ENCODE data around the gene PDCL3. TPM values are rescaled to one million over a fixed set of nuclear protein-coding genes. Genes with fewer than 3 reads are reported as not detected.

Gene PDCL3
- polyA plus RNA-seq, 2 donors = 22.4 to 35.4 TPM

GRCh38 chr2:100580367-100581276, 17.8 kb downstream of the PDCL3 start:
- Histone ChIP-seq H3K27me3 (ENCODE audit: control insufficient read depth in 1 of 2, insufficient read depth in 2 of 2, low read length in 2 of 2) (no peaks in the 10 kb centered on the region), H3K4me1 (ENCODE audit: control insufficient read depth in 2 of 2, insufficient read depth in 2 of 2, low read length in 1 of 2) (no peaks in the 10 kb centered on the region), H3K4me3 (ENCODE audit: low read depth in 1 of 2, low read length in 2 of 2) (no peak overlapping the region), H3K9me3 (ENCODE audit: control insufficient read depth in 2 of 2, insufficient read depth in 1 of 2, low read depth in 1 of 2, low read length in 1 of 2) (no peaks in the 10 kb centered on the region), H3K27ac (ENCODE audit: low read depth in 2 of 2, low read length in 1 of 2) (peak overlapping the region; percentile 11 to 62), H3K36me3 (ENCODE audit: control insufficient read depth in 2 of 2, insufficient read depth in 2 of 2, low read length in 1 of 2) (no peaks in the 10 kb centered on the region)
- WGBS, 2 donors = 73 to 75% methylated on average over 15 of the region's 15 CpGs

- WGBS, 2 donors = 85 to 86% methylated on average over 1 of the region's 1 CpG
- Histone ChIP-seq H3K4me3 (ENCODE audit: low read depth in 1 of 2, low read length in 2 of 2) (no peak overlapping the region), H3K27ac (ENCODE audit: low read depth in 2 of 2, low read length in 1 of 2) (peak overlapping the region; percentile 21 to 68), H3K36me3 (ENCODE audit: control insufficient read depth in 2 of 2, insufficient read depth in 2 of 2, low read length in 1 of 2) (no peaks in the 10 kb centered on the region), H3K27me3 (ENCODE audit: control insufficient read depth in 1 of 2, insufficient read depth in 2 of 2, low read length in 2 of 2) (no peaks in the 10 kb centered on the region), H3K4me1 (ENCODE audit: control insufficient read depth in 2 of 2, insufficient read depth in 2 of 2, low read length in 1 of 2) (no peaks in the 10 kb centered on the region), H3K9me3 (ENCODE audit: control insufficient read depth in 2 of 2, insufficient read depth in 1 of 2, low read depth in 1 of 2, low read length in 1 of 2) (no peaks in the 10 kb centered on the region)
Observed at GRCh38 chr2:100581277-100581612, 18.5 kb downstream of the PDCL3 start.

GRCh38 chr2:100584816-100585215, 22.0 kb downstream of the PDCL3 start:
- no peak overlapping the region for H3K4me3 ChIP-seq (ENCODE audit: low read depth in 1 of 2, low read length in 2 of 2)
- H3K4me1 ChIP-seq (ENCODE audit: control insufficient read depth in 2 of 2, insufficient read depth in 2 of 2, low read length in 1 of 2) = no peaks in the 10 kb centered on the region
- H3K27ac ChIP-seq (ENCODE audit: low read depth in 2 of 2, low read length in 1 of 2) = no peak overlapping the region
- H3K27me3 ChIP-seq (ENCODE audit: control insufficient read depth in 1 of 2, insufficient read depth in 2 of 2, low read length in 2 of 2) = no peaks in the 10 kb centered on the region
- H3K36me3 ChIP-seq (ENCODE audit: control insufficient read depth in 2 of 2, insufficient read depth in 2 of 2, low read length in 1 of 2) = no peaks in the 10 kb centered on the region
- WGBS, 2 donors = 68% methylated on average over 3 of the region's 3 CpGs
- H3K9me3 ChIP-seq (ENCODE audit: control insufficient read depth in 2 of 2, insufficient read depth in 1 of 2, low read depth in 1 of 2, low read length in 1 of 2) = no peaks in the 10 kb centered on the region

- H3K27ac ChIP-seq (ENCODE audit: low read depth in 2 of 2, low read length in 1 of 2) = no peak overlapping the region
- H3K4me3 ChIP-seq (ENCODE audit: low read depth in 1 of 2, low read length in 2 of 2) = no peak overlapping the region
- 65 to 70% methylated on average over 7 of the region's 7 CpGs for WGBS, 2 donors
- no peaks in the 10 kb centered on the region for H3K9me3 ChIP-seq (ENCODE audit: control insufficient read depth in 2 of 2, insufficient read depth in 1 of 2, low read depth in 1 of 2, low read length in 1 of 2)
- H3K36me3 ChIP-seq (ENCODE audit: control insufficient read depth in 2 of 2, insufficient read depth in 2 of 2, low read length in 1 of 2) = no peaks in the 10 kb centered on the region
- H3K27me3 ChIP-seq (ENCODE audit: control insufficient read depth in 1 of 2, insufficient read depth in 2 of 2, low read length in 2 of 2) = no peaks in the 10 kb centered on the region
- no peaks in the 10 kb centered on the region for H3K4me1 ChIP-seq (ENCODE audit: control insufficient read depth in 2 of 2, insufficient read depth in 2 of 2, low read length in 1 of 2)
Observed at GRCh38 chr2:100588071-100588786, 25.4 kb downstream of the PDCL3 start.

GRCh38 chr2:100589527-100589926, 26.7 kb downstream of the PDCL3 start:
- WGBS, 2 donors = 65 to 85% methylated on average over 3 of the region's 3 CpGs
- no peaks in the 10 kb centered on the region for H3K36me3 ChIP-seq (ENCODE audit: control insufficient read depth in 2 of 2, insufficient read depth in 2 of 2, low read length in 1 of 2)
- H3K9me3 ChIP-seq (ENCODE audit: control insufficient read depth in 2 of 2, insufficient read depth in 1 of 2, low read depth in 1 of 2, low read length in 1 of 2) = no peaks in the 10 kb centered on the region
- H3K27me3 ChIP-seq (ENCODE audit: control insufficient read depth in 1 of 2, insufficient read depth in 2 of 2, low read length in 2 of 2) = no peaks in the 10 kb centered on the region
- H3K27ac ChIP-seq (ENCODE audit: low read depth in 2 of 2, low read length in 1 of 2) = no peak overlapping the region
- no peak overlapping the region for H3K4me3 ChIP-seq (ENCODE audit: low read depth in 1 of 2, low read length in 2 of 2)
- no peaks in the 10 kb centered on the region for H3K4me1 ChIP-seq (ENCODE audit: control insufficient read depth in 2 of 2, insufficient read depth in 2 of 2, low read length in 1 of 2)

- 45 to 47% methylated on average over 1 of the region's 1 CpG for WGBS, 2 donors
- Histone ChIP-seq H3K27me3 (ENCODE audit: control insufficient read depth in 1 of 2, insufficient read depth in 2 of 2, low read length in 2 of 2) (no peaks in the 10 kb centered on the region), H3K4me1 (ENCODE audit: control insufficient read depth in 2 of 2, insufficient read depth in 2 of 2, low read length in 1 of 2) (no peaks in the 10 kb centered on the region), H3K27ac (ENCODE audit: low read depth in 2 of 2, low read length in 1 of 2) (no peak overlapping the region), H3K36me3 (ENCODE audit: control insufficient read depth in 2 of 2, insufficient read depth in 2 of 2, low read length in 1 of 2) (no peaks in the 10 kb centered on the region), H3K9me3 (ENCODE audit: control insufficient read depth in 2 of 2, insufficient read depth in 1 of 2, low read depth in 1 of 2, low read length in 1 of 2) (no peaks in the 10 kb centered on the region), H3K4me3 (ENCODE audit: low read depth in 1 of 2, low read length in 2 of 2) (no peak overlapping the region)
Observed at GRCh38 chr2:100592226-100592625, 29.4 kb downstream of the PDCL3 start.

GRCh38 chr2:100596465-100596864, 33.7 kb downstream of the PDCL3 start:
- Histone ChIP-seq H3K4me1 (ENCODE audit: control insufficient read depth in 2 of 2, insufficient read depth in 2 of 2, low read length in 1 of 2) (no peaks in the 10 kb centered on the region), H3K4me3 (ENCODE audit: low read depth in 1 of 2, low read length in 2 of 2) (no peak overlapping the region), H3K36me3 (ENCODE audit: control insufficient read depth in 2 of 2, insufficient read depth in 2 of 2, low read length in 1 of 2) (no peaks in the 10 kb centered on the region), H3K27ac (ENCODE audit: low read depth in 2 of 2, low read length in 1 of 2) (no peak overlapping the region), H3K27me3 (ENCODE audit: control insufficient read depth in 1 of 2, insufficient read depth in 2 of 2, low read length in 2 of 2) (no peaks in the 10 kb centered on the region), H3K9me3 (ENCODE audit: control insufficient read depth in 2 of 2, insufficient read depth in 1 of 2, low read depth in 1 of 2, low read length in 1 of 2) (no peaks in the 10 kb centered on the region)
- WGBS, 2 donors = 83 to 93% methylated on average over 5 of the region's 5 CpGs

GRCh38 chr2:100599566-100599965, 36.8 kb downstream of the PDCL3 start:
- no peaks in the 10 kb centered on the region for H3K27me3 ChIP-seq (ENCODE audit: control insufficient read depth in 1 of 2, insufficient read depth in 2 of 2, low read length in 2 of 2)
- H3K4me3 ChIP-seq (ENCODE audit: low read depth in 1 of 2, low read length in 2 of 2) = no peak overlapping the region
- WGBS, 2 donors = 71 to 74% methylated on average over 3 of the region's 3 CpGs
- no peaks in the 10 kb centered on the region for H3K4me1 ChIP-seq (ENCODE audit: control insufficient read depth in 2 of 2, insufficient read depth in 2 of 2, low read length in 1 of 2)
- H3K27ac ChIP-seq (ENCODE audit: low read depth in 2 of 2, low read length in 1 of 2) = no peak overlapping the region
- no peaks in the 10 kb centered on the region for H3K9me3 ChIP-seq (ENCODE audit: control insufficient read depth in 2 of 2, insufficient read depth in 1 of 2, low read depth in 1 of 2, low read length in 1 of 2)
- H3K36me3 ChIP-seq (ENCODE audit: control insufficient read depth in 2 of 2, insufficient read depth in 2 of 2, low read length in 1 of 2) = no peaks in the 10 kb centered on the region

GRCh38 chr2:100601661-100602060, 38.9 kb downstream of the PDCL3 start:
- WGBS, 2 donors = 91 to 93% methylated on average over 3 of the region's 3 CpGs
- Histone ChIP-seq H3K4me1 (ENCODE audit: control insufficient read depth in 2 of 2, insufficient read depth in 2 of 2, low read length in 1 of 2) (no peaks in the 10 kb centered on the region), H3K27ac (ENCODE audit: low read depth in 2 of 2, low read length in 1 of 2) (no peak overlapping the region), H3K9me3 (ENCODE audit: control insufficient read depth in 2 of 2, insufficient read depth in 1 of 2, low read depth in 1 of 2, low read length in 1 of 2) (no peaks in the 10 kb centered on the region), H3K4me3 (ENCODE audit: low read depth in 1 of 2, low read length in 2 of 2) (no peak overlapping the region), H3K36me3 (ENCODE audit: control insufficient read depth in 2 of 2, insufficient read depth in 2 of 2, low read length in 1 of 2) (no peaks in the 10 kb centered on the region), H3K27me3 (ENCODE audit: control insufficient read depth in 1 of 2, insufficient read depth in 2 of 2, low read length in 2 of 2) (no peaks in the 10 kb centered on the region)

All from esophagus (tissue), 2 donors.